ENCODE results near the gene NBAS. TPM values are rescaled to one million over a fixed set of nuclear protein-coding genes. Genes with fewer than 3 reads are reported as not detected.

NBAS gene
- total and polyA plus RNA-seq, 2 of the 4 experiments (the other 2 are of a cell fraction): 22.3 to 105 TPM

- peaks cover 10% of the 10 kb centered on the region for H3K9me1 ChIP-seq (ENCODE audit: insufficient read depth, low read length)
- H3K27me3 ChIP-seq (ENCODE audit: control insufficient read depth, insufficient read depth, low read length): no peaks in the 10 kb centered on the region
- no peaks in the 10 kb centered on the region for H3K79me1 ChIP-seq (ENCODE audit: low read depth in 1 of 2, low read length in 2 of 2)
- BruUV-seq (replicated peaks): no TSS peak
- H2AFZ ChIP-seq (replicated peaks; ENCODE audit: low read length, poor library complexity): no peak overlapping the region
- H3K4me3 ChIP-seq (ENCODE audit: insufficient read depth, low read depth, low read length): no peak overlapping the region
- no peak for ATAC-seq (ENCODE audit: low read depth)
- H4K8ac ChIP-seq (ENCODE audit: low read depth in 2 of 2, low read length in 2 of 2): no peak overlapping the region
- ChIA-PET POLR2A (ENCODE audit: unreplicated experiment) (interaction anchor here (1.0 kb wide), 1 partner anchor 11 kb away, joined by 3 read pairs; no protein-coding TSS in a partner anchor), CTCF (interaction anchor here (0.6 kb wide), 1 partner anchor 456 kb away, joined by 3 read pairs; no protein-coding TSS in a partner anchor)
- H2AK5ac ChIP-seq (ENCODE audit: low read depth, low read length): no peak overlapping the region
- no peak overlapping the region for H3K18ac ChIP-seq (ENCODE audit: low read depth, low read length)
- 20% methylated on average over 1 of the region's 4 CpGs; no CpG with 5 or more reads in 1 of the 2 experiments for WGBS, 2 experiments (ENCODE audit: extremely low coverage in 2 of 2, insufficient read length in 1 of 2)
- dilution Hi-C loops (cut with HindIII; ENCODE audit: low sequenced_read_pairs, unreplicated experiment) (no loop called here), in situ Hi-C loops (cut with MboI; ENCODE audit: low sequenced_read_pairs) (no loop called here), intact Hi-C loops (cut with micrococcal nuclease) (no loop called here)
- no peak overlapping the region for H4K91ac ChIP-seq (ENCODE audit: insufficient read depth, low read depth, low read length)
- H2BK15ac ChIP-seq (ENCODE audit: low read depth, low read length): no peak overlapping the region
- no peaks in the 10 kb centered on the region for H3K9me3 ChIP-seq (ENCODE audit: control insufficient read depth, insufficient read depth, low read length)
- H4K20me1 ChIP-seq (ENCODE audit: insufficient read depth, low read length): no peaks in the 10 kb centered on the region
- H3K4me2 ChIP-seq (ENCODE audit: low read depth, low read length): no peak overlapping the region
- DNase-seq: no peak
- H3K14ac ChIP-seq (replicated peaks; ENCODE audit: low read depth, low read length): no peak overlapping the region
- no peak overlapping the region for H2BK20ac ChIP-seq (ENCODE audit: low read depth, low read length)
- no peak overlapping the region for H3K23ac ChIP-seq (ENCODE audit: low read depth, low read length)
- no peak overlapping the region for H2AK9ac ChIP-seq (replicated peaks; ENCODE audit: low read depth, low read length, poor library complexity)
- H3K4me1 ChIP-seq (ENCODE audit: control insufficient read depth, insufficient read depth, low read length): peaks cover 13% of the 10 kb centered on the region
- H3K27ac ChIP-seq (ENCODE audit: insufficient read depth, low read length): no peak overlapping the region
- no peak overlapping the region for H3K9ac ChIP-seq (ENCODE audit: low read depth, low read length)
- H2BK5ac ChIP-seq (ENCODE audit: low read depth, low read length, poor library complexity, severe bottlenecking): no peak overlapping the region
- no peak overlapping the region for H3K56ac ChIP-seq (ENCODE audit: extremely low read depth, insufficient read depth, low read length)
- H3K4ac ChIP-seq (ENCODE audit: low read depth, low read length): no peak overlapping the region
- TF ChIP-seq CEBPB (IDR thresholded peaks at IDR 0.05; ENCODE audit: low read depth, low read length): no peak
- TF ChIP-seq CTCF (conservative IDR thresholded peaks at IDR 0.05; ENCODE audit: low read depth, low read length): no peak
- TF ChIP-seq ELK1 (IDR thresholded peaks at IDR 0.05; ENCODE audit: borderline replicate concordance, low read depth, low read length): no peak
- no peak for TF ChIP-seq CHD1 (IDR thresholded peaks at IDR 0.05; ENCODE audit: low read depth, low read length)
- no peak for TF ChIP-seq SMC3 (IDR thresholded peaks at IDR 0.05; ENCODE audit: low read depth, low read length)
- TF ChIP-seq RAD21 (IDR thresholded peaks at IDR 0.05; ENCODE audit: low read length): no peak
- no peak for TF ChIP-seq RFX5 (IDR thresholded peaks at IDR 0.05; ENCODE audit: low read depth, low read length)
- TF ChIP-seq MAZ (IDR thresholded peaks at IDR 0.05; ENCODE audit: borderline replicate concordance, low read depth, low read length): no peak
- no peak for TF ChIP-seq MXI1 (IDR thresholded peaks at IDR 0.05; ENCODE audit: borderline replicate concordance, low read depth, low read length)
- TF ChIP-seq POLR2A (IDR thresholded peaks at IDR 0.05; ENCODE audit: low read depth, low read length): no peak
- TF ChIP-seq BHLHE40 (IDR thresholded peaks at IDR 0.05; ENCODE audit: low read depth, low read length): no peak
- no peak for TF ChIP-seq MAFK (IDR thresholded peaks at IDR 0.05; ENCODE audit: low read depth, low read length)
- H2BK120ac ChIP-seq (ENCODE audit: low read depth, low read length): no peak overlapping the region
- H3K36me3 ChIP-seq (ENCODE audit: control insufficient read depth, insufficient read depth, low read length): no peaks in the 10 kb centered on the region
- no peak overlapping the region for H4K5ac ChIP-seq (ENCODE audit: low read depth, low read length)
Measured at GRCh38 chr2:15158100-15158499, 403.0 kb downstream of the NBAS start.

All from IMR-90 (cell line).